ENCODE data around the gene CSAG1.
"Not testable (repeated sequence)": the region's sequence is repeated elsewhere in the genome, so short reads cannot be mapped to it uniquely, and the experiment has no call there.

Gene CSAG1

GRCh38 chrX:152733261-152733975, at the start of gene CSAG1, which contains the start of gene MAGEA12:
Gene CSAG1 (minus strand): TSS chrX:152733721. CDS start chrX:152732460, 1,261 bp downstream.
Gene MAGEA12 (plus strand): TSS chrX:152733757. CDS start chrX:152736162, 2,405 bp downstream.
- no peak for DNase-seq (ENCODE audit: low spot score)

DNA sequence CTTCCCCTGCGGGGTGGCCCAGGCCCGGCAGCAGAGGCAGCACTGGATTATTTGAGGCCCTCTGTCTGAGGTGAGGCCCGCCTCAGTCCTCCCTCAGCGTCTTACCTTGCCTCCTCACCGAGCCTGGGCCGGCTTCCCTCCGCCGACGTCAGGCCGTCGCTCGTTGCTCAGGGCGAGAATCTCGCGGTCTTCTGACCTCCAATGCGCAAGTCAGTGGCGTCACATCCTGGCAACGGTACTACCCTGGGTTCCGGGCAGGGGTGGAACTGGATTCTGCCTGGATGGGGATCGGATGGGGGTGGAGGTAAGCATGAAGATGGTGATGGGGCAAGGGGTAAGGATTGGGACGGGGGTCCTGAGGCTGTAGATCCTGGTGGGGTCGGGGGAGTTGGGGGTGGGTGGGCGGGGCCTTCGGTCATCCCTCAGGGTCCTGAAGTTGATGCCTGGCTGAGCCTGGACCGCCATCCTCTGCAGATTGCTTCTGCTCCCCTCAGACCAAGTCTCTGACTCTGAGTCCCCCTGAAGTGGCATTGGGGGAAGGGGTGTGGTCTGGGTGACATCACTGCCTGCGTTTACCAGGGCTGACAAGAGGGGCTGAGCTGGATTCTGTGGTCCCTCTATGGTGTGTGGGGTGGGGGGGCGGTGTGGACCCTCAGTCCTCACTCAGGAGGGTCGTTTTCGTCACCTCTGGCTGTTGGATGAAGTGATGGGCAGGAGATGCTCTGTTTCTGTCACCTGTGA, 36.2 kb upstream of the CSAG1 start, which contains the start of gene MAGEA6:
TSS of gene MAGEA6 (minus strand) at position 141 of the 741 bp plus-strand sequence. CDS start 2,039 bp downstream, outside the sequence.
- not testable (repeated sequence) for DNase-seq (ENCODE audit: low spot score)

DNA sequence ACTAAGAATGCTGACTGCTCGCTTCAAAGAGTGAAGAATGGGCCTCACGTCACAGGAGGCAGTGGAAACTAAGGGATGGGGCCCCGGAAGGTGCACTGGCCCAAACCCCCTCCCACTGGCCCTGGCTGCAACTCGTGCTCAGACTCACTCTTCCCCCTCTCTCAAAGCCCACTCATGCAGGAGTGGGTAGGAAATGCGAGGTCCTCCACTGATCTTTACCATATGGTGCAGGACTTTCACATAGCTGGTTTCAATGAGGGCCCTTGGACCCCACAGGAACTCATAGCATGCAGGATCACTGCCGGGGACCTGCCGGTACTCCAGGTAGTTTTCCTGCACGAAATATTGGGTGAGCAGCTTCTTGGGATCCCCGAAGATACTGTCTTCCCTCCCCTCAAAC, 33.0 kb upstream of the CSAG1 start:
- not testable (repeated sequence) for DNase-seq (ENCODE audit: low spot score)

DNA sequence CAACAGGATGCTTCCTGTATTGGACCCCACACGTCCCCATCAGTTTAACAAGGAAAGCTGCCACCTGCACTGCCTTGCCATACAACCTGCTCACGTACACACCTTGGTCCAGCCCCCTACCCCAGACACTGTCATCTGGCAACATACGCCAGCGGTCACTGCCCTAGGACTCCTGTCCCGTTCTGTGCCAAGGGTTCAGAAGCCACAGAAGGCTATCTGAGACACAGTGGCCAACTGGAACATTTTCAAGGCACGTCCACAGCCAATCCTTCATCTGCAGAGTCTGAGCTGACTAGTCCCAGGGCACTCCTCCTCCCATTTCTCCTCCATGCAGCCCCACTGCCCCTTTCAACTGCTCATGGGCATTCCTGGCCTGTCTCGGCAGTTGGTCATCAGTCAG, 28.1 kb upstream of the CSAG1 start:
- DNase-seq (ENCODE audit: low spot score): not testable (repeated sequence)

DNA sequence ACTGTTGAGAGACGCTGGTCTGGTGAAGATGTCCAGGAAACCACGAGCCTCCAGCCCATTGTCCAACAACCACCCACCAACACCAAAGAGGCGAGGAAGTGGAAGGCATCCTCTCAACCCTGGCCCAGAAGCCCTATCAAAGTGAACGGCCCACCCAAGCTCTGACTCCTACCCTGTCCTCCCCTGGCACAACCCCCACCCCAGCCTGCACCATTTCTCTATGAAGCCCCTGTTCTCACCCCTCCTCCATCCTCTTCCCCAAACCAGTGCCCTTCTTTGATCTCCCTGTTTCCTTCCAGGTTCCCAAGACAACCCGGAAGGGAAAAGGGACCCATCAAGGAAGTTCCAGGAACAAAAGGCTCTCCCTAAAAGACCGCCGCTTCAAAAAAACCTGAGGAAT, 26.0 kb upstream of the CSAG1 start:
- DNase-seq (ENCODE audit: low spot score): not testable (repeated sequence)

DNA sequence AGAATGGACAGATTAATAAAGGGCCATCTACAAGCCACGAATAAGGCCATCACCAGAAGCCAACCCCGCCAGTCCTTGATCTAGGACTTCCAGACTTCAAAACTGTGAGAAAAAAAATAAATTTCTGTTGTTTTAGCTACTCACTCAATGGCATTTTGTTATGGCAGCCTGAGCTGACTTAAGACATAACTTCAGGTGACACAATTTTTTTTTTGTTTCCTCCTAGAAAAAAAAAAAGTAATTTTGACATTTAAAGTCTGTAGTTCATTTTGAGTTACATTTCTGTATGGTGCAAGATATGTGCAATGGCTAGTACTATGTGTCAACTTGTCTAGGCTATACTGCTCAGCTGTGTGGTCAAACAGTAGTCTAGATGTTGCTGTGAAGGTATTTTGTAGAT, 25.4 kb upstream of the CSAG1 start, which contains the start of gene CSAG3:
TSS of gene CSAG3 (plus strand) at position 301 of the 400 bp plus-strand sequence.
- not testable (repeated sequence) for DNase-seq (ENCODE audit: low spot score)

GRCh38 chrX:152754871-152755270, 21.4 kb upstream of the CSAG1 start:
- DNase-seq (ENCODE audit: low spot score): not testable (repeated sequence)

- DNase-seq (ENCODE audit: low spot score): not testable (repeated sequence)
These were observed 20.4 kb upstream of the CSAG1 start, which contains the start of gene MAGEA2 for GRCh38 chrX:152753686-152754650. Gene MAGEA2 (minus strand): TSS chrX:152753842. CDS start chrX:152751363, 2,479 bp downstream.

DNA sequence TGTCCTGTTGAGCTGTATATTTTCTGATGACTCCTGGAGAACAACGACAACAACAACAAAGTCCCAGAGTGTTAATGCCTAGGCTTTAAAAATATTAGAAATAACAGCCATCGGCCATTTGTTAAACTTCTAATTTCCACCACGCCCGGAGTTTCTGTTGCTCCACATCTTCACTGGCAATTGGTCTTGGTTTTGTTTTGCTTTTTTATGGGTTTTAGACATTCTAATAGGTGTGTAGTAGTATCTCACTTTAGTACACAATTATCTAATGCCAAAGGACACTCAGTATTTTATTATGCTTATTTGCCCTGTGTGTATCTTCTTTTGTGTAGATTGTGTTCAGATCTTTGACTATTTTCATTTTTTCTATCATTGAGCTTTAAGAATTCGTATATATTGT, 5.0 kb upstream of the CSAG1 start:
- no peak for DNase-seq (ENCODE audit: low spot score)

GRCh38 chrX:152736528-152736927, 3.0 kb upstream of the CSAG1 start:
- DNase-seq (ENCODE audit: low spot score): not testable (repeated sequence)

GRCh38 chrX:152735860-152736511, 2.5 kb upstream of the CSAG1 start:
- DNase-seq (ENCODE audit: low spot score): no peak

DNA sequence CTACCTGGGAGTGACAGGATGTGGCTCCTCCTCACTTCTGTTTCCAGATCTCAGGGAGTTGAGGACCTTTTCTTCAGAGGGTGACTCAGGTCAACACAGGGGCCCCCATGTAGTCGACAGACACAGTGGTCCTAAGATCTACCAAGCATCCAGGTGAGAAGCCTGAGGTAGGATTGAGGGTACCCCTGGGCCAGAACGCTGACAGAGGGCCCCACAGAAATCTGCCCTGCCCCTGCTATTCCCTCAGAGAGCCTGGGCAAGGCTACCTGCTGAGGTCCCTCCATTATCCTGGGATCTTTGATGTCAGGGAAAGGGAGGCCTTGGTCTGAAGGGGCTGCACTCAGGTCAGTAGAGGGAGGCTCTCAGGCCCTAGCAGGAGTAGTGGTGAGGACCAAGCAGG, 1.6 kb upstream of the CSAG1 start:
- no peak for DNase-seq (ENCODE audit: low spot score)

GRCh38 chrX:152734143-152734858, 780 bp upstream of the CSAG1 start:
- not testable (repeated sequence) for DNase-seq (ENCODE audit: low spot score)

- DNase-seq (ENCODE audit: low spot score): no peak
These were observed 8.1 kb downstream of the CSAG1 start for GRCh38 chrX:152725409-152725808.

GRCh38 chrX:152713815-152714787, 19.4 kb downstream of the CSAG1 start, which contains the start of gene MAGEA2B:
Gene MAGEA2B (plus strand): TSS chrX:152714628. CDS start chrX:152717107, 2,479 bp downstream.
- DNase-seq (ENCODE audit: low spot score): not testable (repeated sequence)

GRCh38 chrX:152713195-152713594, 20.3 kb downstream of the CSAG1 start:
- not testable (repeated sequence) for DNase-seq (ENCODE audit: low spot score)

GRCh38 chrX:152709173-152709572, 24.3 kb downstream of the CSAG1 start, which contains the start of gene CSAG2:
Gene CSAG2 (minus strand): TSS chrX:152709273. CDS start chrX:152709112, 161 bp downstream.
- DNase-seq (ENCODE audit: low spot score): not testable (repeated sequence)

- DNase-seq (ENCODE audit: low spot score): not testable (repeated sequence)
These were observed 27.0 kb downstream of the CSAG1 start for GRCh38 chrX:152706500-152706899.

GRCh38 chrX:152700390-152700789, 33.1 kb downstream of the CSAG1 start:
- DNase-seq (ENCODE audit: low spot score): peak; percentile 18
